Measurements from ENCODE around the gene ARHGAP15.
A peak's percentile ranks its signal among the peaks of the same experiment; 100 is the strongest.

ARHGAP15 gene

GRCh38 chr2:143417428-143417827, 288.2 kb downstream of the ARHGAP15 start:
- no peak for DNase-seq

- no peak for DNase-seq
Observed at GRCh38 chr2:143420313-143420712, 291.1 kb downstream of the ARHGAP15 start.

- DNase-seq, result no peak
Observed at GRCh38 chr2:143422681-143423080, 293.5 kb downstream of the ARHGAP15 start.

GRCh38 chr2:143425896-143426295, 296.7 kb downstream of the ARHGAP15 start:
- DNase-seq, result no peak

GRCh38 chr2:143426296-143426695, 297.1 kb downstream of the ARHGAP15 start:
- no peak for DNase-seq

- DNase-seq, result no peak
Observed at GRCh38 chr2:143428700-143429099, 299.5 kb downstream of the ARHGAP15 start.

- DNase-seq, result no peak
Observed at GRCh38 chr2:143429932-143430679, 300.9 kb downstream of the ARHGAP15 start.

- DNase-seq, result no peak
Observed at GRCh38 chr2:143431316-143431715, 302.1 kb downstream of the ARHGAP15 start.

- DNase-seq, result no peak
Observed at GRCh38 chr2:143433251-143433650, 304.0 kb downstream of the ARHGAP15 start.

GRCh38 chr2:143433840-143434239, 304.6 kb downstream of the ARHGAP15 start:
- no peak for DNase-seq

GRCh38 chr2:143434445-143434844, 305.2 kb downstream of the ARHGAP15 start:
- no peak for DNase-seq

GRCh38 chr2:143435131-143435530, 305.9 kb downstream of the ARHGAP15 start:
- no peak for DNase-seq

GRCh38 chr2:143436951-143437350, 307.7 kb downstream of the ARHGAP15 start:
- no peak for DNase-seq

- no peak for DNase-seq
Observed at GRCh38 chr2:143440411-143441012, 311.3 kb downstream of the ARHGAP15 start.

- no peak for DNase-seq
Observed at GRCh38 chr2:143442193-143442592, 313.0 kb downstream of the ARHGAP15 start.

GRCh38 chr2:143451642-143452281, 322.5 kb downstream of the ARHGAP15 start:
- DNase-seq, result no peak

- peak; percentile 19 for DNase-seq
Observed at GRCh38 chr2:143452817-143453451, 323.7 kb downstream of the ARHGAP15 start.

- no peak for DNase-seq
Observed at GRCh38 chr2:143453981-143454511, 324.8 kb downstream of the ARHGAP15 start.

GRCh38 chr2:143455317-143455716, 326.1 kb downstream of the ARHGAP15 start:
- no peak for DNase-seq

- no peak for DNase-seq
Observed at GRCh38 chr2:143458258-143459190, 329.3 kb downstream of the ARHGAP15 start.

- no peak for DNase-seq
Observed at GRCh38 chr2:143460382-143460781, 331.2 kb downstream of the ARHGAP15 start.

- no peak for DNase-seq
Observed at GRCh38 chr2:143463719-143464118, 334.5 kb downstream of the ARHGAP15 start.

Data from CD4-positive, alpha-beta T cell treated with Interleukin-15 for 1 hour (primary cell).